Renal cortex interstitium (tissue), 11 donors: ENCODE results near the gene RNF214. TPM values are rescaled to one million over a fixed set of nuclear protein-coding genes. Genes with fewer than 3 reads are reported as not detected.
"Not testable (repeated sequence)": the region's sequence is repeated elsewhere in the genome, so short reads cannot be mapped to it uniquely, and the experiment has no call there.

ENCODE experiments used
- DNase-seq, 11 donors: peaks; one replicate each; pipeline ENCODE4 v3.0.0-alpha.2; 2013; ENCODE audit warnings: low read depth in 9 of 11, low spot score in 4 of 11; ENCODE audit errors: extremely low read depth in 1 of 11
- polyA plus RNA-seq, 3 donors: library from polyadenylated mRNA; unstranded; fragments of 120-200 nt; gene quantifications; one replicate each; pipeline ENCODE4 v1.2.1, GENCODE V29; 2013; ENCODE audit not compliant: insufficient read length in 3 of 3

RNF214 gene
- polyA plus RNA-seq, 3 donors: 30.8 to 35.2 (median 33.2) TPM

- DNase-seq: no peak
These were observed 26.9 kb downstream of the RNF214 start for GRCh38 chr11:117259417-117259816.

GRCh38 chr11:117264624-117265323 lies 32.3 kb downstream of the RNF214 start:
- not testable (repeated sequence) for DNase-seq

GRCh38 chr11:117265745-117266144 lies 33.3 kb downstream of the RNF214 start:
- DNase-seq: no peak

GRCh38 chr11:117269856-117270255 lies 37.4 kb downstream of the RNF214 start:
- no peak for DNase-seq

GRCh38 chr11:117271208-117271607 lies 38.7 kb downstream of the RNF214 start:
- no peak for DNase-seq

- not testable (repeated sequence) for DNase-seq
These were observed 39.7 kb downstream of the RNF214 start for GRCh38 chr11:117272175-117272574.

GRCh38 chr11:117273550-117274289 lies 41.2 kb downstream of the RNF214 start:
- DNase-seq: no peak

- no peak for DNase-seq
These were observed 45.9 kb downstream of the RNF214 start for GRCh38 chr11:117278347-117278746.

- DNase-seq: no peak
These were observed 47.4 kb downstream of the RNF214 start for GRCh38 chr11:117279711-117280376.

- DNase-seq: no peak
These were observed 48.7 kb downstream of the RNF214 start for GRCh38 chr11:117281159-117281558.

GRCh38 chr11:117281869-117282268 lies 49.4 kb downstream of the RNF214 start:
- DNase-seq: no peak

- no peak for DNase-seq
These were observed 50.5 kb downstream of the RNF214 start for GRCh38 chr11:117282956-117283355.

GRCh38 chr11:117284053-117284452 lies 51.6 kb downstream of the RNF214 start:
- no peak for DNase-seq

GRCh38 chr11:117286588-117286987 lies 54.1 kb downstream of the RNF214 start:
- no peak for DNase-seq

- no peak for DNase-seq
These were observed 55.2 kb downstream of the RNF214 start for GRCh38 chr11:117287668-117288067.

- DNase-seq: no peak
These were observed 57.3 kb downstream of the RNF214 start for GRCh38 chr11:117289795-117290194.

- DNase-seq: no peak
These were observed 58.4 kb downstream of the RNF214 start, which contains the start of gene BACE1-AS for GRCh38 chr11:117290809-117291396. Gene BACE1-AS (plus strand): TSS chr11:117291346.

- DNase-seq: no peak
These were observed 60.1 kb downstream of the RNF214 start for GRCh38 chr11:117292616-117293015.

GRCh38 chr11:117295438-117296137 lies 63.1 kb downstream of the RNF214 start:
- DNase-seq: no peak
